ENCODE results near the gene SH3RF2. TPM values are rescaled to one million over a fixed set of nuclear protein-coding genes. Genes with fewer than 3 reads are reported as not detected.

Gene SH3RF2
- total RNA-seq, 1 donor from 2014 or later, result 0.38 TPM

DNA sequence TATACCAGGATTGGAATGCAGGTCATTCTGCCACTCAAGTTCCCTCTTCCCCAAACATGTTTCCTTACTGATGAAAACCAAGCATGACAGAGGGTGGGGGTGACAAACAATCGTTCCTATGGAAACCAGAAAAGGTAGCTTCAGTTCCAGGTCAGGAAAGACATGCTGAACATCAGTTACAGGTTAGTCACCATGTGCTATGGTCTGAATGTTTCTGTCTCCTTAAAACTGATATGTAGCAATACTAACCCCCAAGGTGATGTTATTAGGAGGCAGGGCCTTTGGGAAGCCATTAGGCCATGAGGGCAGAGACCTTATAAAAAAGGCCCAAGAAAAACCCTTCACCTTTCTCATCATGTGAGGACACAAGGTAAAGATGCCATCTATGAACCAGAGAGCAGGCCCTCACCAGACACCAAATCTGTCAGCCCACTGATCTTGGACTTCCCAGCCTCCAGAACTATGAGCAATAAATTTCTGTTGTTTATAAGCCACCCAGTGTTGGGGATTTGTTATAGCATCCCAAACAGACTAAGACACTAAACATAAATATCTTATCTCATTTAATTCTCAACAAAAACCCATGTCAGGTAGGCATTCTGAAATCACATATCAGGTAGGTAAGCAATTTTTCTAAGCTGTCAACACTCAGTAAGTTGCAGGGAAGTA, 15.7 kb upstream of the SH3RF2 start:
- H3K9me3 Mint-ChIP-seq (ENCODE audit: unreplicated experiment), result no peaks in the 10 kb centered on the region
- no peak overlapping the region for H3K4me3 Mint-ChIP-seq (ENCODE audit: unreplicated experiment)
- H3K27ac Mint-ChIP-seq (ENCODE audit: unreplicated experiment), result no peak overlapping the region
- TF ChIP-seq, protein P1, sequence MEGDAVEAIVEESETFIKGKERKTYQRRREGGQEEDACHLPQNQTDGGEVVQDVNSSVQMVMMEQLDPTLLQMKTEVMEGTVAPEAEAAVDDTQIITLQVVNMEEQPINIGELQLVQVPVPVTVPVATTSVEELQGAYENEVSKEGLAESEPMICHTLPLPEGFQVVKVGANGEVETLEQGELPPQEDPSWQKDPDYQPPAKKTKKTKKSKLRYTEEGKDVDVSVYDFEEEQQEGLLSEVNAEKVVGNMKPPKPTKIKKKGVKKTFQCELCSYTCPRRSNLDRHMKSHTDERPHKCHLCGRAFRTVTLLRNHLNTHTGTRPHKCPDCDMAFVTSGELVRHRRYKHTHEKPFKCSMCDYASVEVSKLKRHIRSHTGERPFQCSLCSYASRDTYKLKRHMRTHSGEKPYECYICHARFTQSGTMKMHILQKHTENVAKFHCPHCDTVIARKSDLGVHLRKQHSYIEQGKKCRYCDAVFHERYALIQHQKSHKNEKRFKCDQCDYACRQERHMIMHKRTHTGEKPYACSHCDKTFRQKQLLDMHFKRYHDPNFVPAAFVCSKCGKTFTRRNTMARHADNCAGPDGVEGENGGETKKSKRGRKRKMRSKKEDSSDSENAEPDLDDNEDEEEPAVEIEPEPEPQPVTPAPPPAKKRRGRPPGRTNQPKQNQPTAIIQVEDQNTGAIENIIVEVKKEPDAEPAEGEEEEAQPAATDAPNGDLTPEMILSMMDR (IDR thresholded peaks at IDR 0.05), result no peak
- no peaks in the 10 kb centered on the region for H3K36me3 Mint-ChIP-seq (ENCODE audit: unreplicated experiment)
- no peaks in the 10 kb centered on the region for H3K27me3 Mint-ChIP-seq (ENCODE audit: unreplicated experiment)
- peaks cover 21% of the 10 kb centered on the region for H3K4me1 Mint-ChIP-seq (ENCODE audit: unreplicated experiment)
- DNase-seq (ENCODE audit: extremely low spot score, unreplicated experiment), result no peak

DNA sequence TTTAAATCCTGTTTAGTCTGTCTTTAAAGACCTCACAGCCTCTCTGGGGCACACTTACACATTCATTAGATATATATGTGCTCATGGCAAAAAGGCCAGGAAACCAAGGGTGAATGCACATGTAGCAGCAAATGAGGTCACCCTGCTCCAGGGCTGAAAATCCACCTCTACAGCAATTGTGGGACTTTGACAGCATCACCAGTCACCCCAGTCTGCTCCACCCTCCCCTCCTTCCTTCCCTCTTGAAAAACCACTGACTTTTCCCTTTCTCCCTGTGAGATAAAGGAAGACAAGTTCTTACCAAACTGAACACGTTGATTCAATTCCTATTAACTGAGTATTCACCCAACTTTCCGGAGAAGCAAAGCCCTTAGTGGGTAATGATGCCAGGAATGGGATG, 15.2 kb upstream of the SH3RF2 start:
- Mint-ChIP-seq H3K4me1 (ENCODE audit: unreplicated experiment) (peaks cover 26% of the 10 kb centered on the region), H3K36me3 (ENCODE audit: unreplicated experiment) (no peaks in the 10 kb centered on the region), H3K27ac (ENCODE audit: unreplicated experiment) (no peak overlapping the region), H3K27me3 (ENCODE audit: unreplicated experiment) (no peaks in the 10 kb centered on the region), H3K4me3 (ENCODE audit: unreplicated experiment) (no peak overlapping the region), H3K9me3 (ENCODE audit: unreplicated experiment) (no peaks in the 10 kb centered on the region)
- TF ChIP-seq, protein P1 (IDR thresholded peaks at IDR 0.05), result no peak
- DNase-seq (ENCODE audit: extremely low spot score, unreplicated experiment), result no peak

DNA sequence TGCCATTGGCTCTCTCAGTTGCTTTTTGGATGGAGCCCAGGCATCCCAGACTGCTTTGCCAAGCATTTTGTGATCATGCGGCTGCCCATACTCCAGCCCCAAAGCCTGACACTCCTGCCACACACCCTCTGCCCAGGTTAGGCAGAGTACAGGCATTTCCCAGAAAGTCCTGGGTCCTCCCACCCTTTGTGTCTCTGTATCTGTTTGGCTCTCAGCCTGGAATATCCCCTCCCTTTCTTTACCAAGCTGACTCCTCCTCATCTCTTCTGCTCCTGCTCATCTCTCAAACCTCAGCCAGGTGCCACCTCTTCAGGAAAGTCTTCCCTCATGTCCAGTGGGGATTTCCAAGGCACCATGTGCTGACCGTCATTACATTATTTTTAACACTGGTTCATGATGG, 14.3 kb upstream of the SH3RF2 start:
- TF ChIP-seq, protein P1 (IDR thresholded peaks at IDR 0.05), result no peak
- no peaks in the 10 kb centered on the region for H3K27me3 Mint-ChIP-seq (ENCODE audit: unreplicated experiment)
- no peaks in the 10 kb centered on the region for H3K9me3 Mint-ChIP-seq (ENCODE audit: unreplicated experiment)
- H3K27ac Mint-ChIP-seq (ENCODE audit: unreplicated experiment), result no peak overlapping the region
- no peak for DNase-seq (ENCODE audit: extremely low spot score, unreplicated experiment)
- H3K4me1 Mint-ChIP-seq (ENCODE audit: unreplicated experiment), result peaks cover 28% of the 10 kb centered on the region
- H3K4me3 Mint-ChIP-seq (ENCODE audit: unreplicated experiment), result no peak overlapping the region
- no peaks in the 10 kb centered on the region for H3K36me3 Mint-ChIP-seq (ENCODE audit: unreplicated experiment)

DNA sequence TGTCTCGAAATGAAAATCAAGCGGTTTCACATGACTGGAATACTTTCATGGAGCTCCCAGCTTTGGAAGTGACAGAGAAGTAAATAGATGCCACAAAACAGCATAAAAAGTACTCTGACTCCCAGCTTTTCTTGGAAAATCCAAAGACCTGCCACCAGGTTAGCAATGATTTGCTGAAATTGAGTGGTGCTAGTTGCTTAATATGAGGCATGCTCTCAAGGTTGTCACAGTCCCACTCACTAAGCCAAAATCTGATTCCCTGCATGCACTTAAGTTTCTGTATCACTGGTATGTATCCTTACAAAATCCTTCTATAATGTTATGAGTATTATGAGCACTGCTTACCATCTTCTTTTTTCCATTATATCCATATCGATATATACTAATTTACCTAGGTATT, 13.0 kb upstream of the SH3RF2 start:
- Mint-ChIP-seq H3K36me3 (ENCODE audit: unreplicated experiment) (no peaks in the 10 kb centered on the region), H3K4me1 (ENCODE audit: unreplicated experiment) (peaks cover 25% of the 10 kb centered on the region), H3K9me3 (ENCODE audit: unreplicated experiment) (no peaks in the 10 kb centered on the region), H3K4me3 (ENCODE audit: unreplicated experiment) (no peak overlapping the region), H3K27me3 (ENCODE audit: unreplicated experiment) (no peaks in the 10 kb centered on the region), H3K27ac (ENCODE audit: unreplicated experiment) (no peak overlapping the region)
- TF ChIP-seq, protein P1 (IDR thresholded peaks at IDR 0.05), result no peak
- no peak for DNase-seq (ENCODE audit: extremely low spot score, unreplicated experiment)

DNA sequence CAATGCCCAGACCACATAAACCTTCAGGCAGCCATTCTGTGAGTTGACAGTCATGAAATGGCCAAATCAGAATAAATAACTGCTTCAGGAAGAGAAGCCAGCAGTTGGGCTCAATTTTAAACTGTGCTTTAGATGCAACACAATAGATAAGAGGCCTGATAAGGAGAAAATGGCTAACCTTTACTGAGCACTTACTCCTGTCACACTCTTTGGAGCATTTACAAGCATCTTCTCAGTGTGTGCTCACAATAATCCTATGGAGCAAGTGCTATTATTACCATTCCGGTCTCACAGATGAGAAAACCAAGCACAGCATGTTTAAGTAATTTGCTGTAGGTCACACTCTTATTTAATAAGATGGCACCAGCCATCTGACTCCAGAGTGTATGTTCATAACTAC, 11.5 kb upstream of the SH3RF2 start:
- H3K27ac Mint-ChIP-seq (ENCODE audit: unreplicated experiment), result peak overlapping the region; percentile 73
- peaks cover 25% of the 10 kb centered on the region for H3K4me1 Mint-ChIP-seq (ENCODE audit: unreplicated experiment)

More for the DNA sequence above, 11.5 kb upstream of the SH3RF2 start:
- Mint-ChIP-seq H3K36me3 (ENCODE audit: unreplicated experiment) (no peaks in the 10 kb centered on the region), H3K9me3 (ENCODE audit: unreplicated experiment) (no peaks in the 10 kb centered on the region), H3K27me3 (ENCODE audit: unreplicated experiment) (no peaks in the 10 kb centered on the region), H3K4me3 (ENCODE audit: unreplicated experiment) (no peak overlapping the region)
- TF ChIP-seq, protein P1 (IDR thresholded peaks at IDR 0.05), result no peak
- no peak for DNase-seq (ENCODE audit: extremely low spot score, unreplicated experiment)
